NCI-H526 (cell line): ENCODE data around the gene SAMD5.

Source experiments
- DNase-seq, 2 experiments: peaks; one replicate each; lab custom pipeline; 2025; lab: John Stamatoyannopoulos, UW

SAMD5 gene

DNA sequence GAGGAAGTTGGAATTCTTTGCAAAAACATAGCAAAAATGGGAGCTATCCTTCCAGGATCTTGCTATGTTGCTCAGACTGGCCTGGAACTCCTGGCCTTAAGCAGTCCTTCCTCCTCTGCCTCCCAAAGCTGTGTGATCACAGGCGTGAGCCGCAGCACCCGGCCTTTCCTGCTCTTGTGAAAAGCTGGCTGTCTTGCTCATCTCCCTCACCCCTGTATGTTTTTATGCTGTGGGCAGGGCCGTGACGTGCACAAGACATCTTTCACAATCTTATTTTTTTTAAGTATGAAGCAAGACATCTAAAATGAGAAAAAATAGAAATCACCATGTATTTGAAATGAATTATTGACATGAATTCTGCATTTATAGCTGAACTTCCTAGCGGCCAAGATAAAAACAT lies 110.4 kb downstream of the SAMD5 start:
- DNase-seq = no peak
